HPDE6-E6E7 (cell line): ENCODE results near the gene C1QL4.

Experiments used
- DNase-seq: peaks from one replicate; pipeline ENCODE4 v3.0.0; 2011; ENCODE audit warnings: missing footprints; ENCODE audit errors: extremely low spot score

Gene C1QL4

DNA sequence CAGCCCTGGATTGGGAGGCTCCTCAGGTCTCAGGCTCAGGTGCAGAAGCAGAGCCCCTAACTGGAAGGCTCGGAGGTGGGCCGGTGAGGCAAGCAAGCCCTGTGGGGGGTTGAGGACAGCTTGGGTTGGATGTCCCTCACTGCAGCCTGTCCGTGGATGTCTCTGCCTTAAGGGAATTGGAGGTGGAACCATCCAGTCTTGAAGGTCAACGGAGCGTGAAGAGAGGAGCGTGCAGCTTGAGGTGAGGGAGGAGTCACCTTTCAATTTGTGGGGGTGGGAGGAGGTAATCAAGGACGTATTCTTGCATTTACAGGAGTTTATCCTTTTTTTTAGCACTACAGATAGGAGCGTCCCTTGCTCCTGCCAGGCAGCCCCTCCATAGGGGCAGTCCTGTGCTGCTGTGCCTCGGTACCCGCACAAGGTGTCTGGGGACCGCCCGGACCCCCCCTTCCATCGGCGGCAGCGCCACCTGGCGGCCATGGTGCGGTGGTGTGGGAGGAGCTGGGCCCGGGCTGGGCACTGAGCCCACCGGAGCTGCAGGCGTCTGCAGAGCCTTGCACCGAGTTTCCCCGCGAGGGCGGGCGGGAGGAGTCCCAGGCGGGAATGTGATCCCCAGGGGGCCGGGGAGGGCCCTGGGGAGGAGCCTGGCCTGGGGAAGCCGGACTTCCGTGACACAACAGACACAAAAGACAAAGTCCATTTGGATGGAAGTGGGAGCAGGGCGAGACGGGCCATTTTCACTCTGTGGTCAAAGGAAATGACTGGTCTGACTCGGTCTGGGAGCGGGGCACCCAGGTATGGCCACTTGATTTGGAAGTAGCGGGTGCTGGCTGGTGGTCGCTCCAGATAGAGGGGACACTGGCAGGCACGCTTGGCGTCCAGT, 10.6 kb upstream of the C1QL4 start:
- DNase-seq, result peak; percentile 72

- DNase-seq, result no peak
Measured at GRCh38 chr12:49346659-49347310, 9.8 kb upstream of the C1QL4 start, which contains the start of gene DNAJC22. Gene DNAJC22 (plus strand): TSS chr12:49346888. CDS start chr12:49348873, 1,985 bp downstream.

DNA sequence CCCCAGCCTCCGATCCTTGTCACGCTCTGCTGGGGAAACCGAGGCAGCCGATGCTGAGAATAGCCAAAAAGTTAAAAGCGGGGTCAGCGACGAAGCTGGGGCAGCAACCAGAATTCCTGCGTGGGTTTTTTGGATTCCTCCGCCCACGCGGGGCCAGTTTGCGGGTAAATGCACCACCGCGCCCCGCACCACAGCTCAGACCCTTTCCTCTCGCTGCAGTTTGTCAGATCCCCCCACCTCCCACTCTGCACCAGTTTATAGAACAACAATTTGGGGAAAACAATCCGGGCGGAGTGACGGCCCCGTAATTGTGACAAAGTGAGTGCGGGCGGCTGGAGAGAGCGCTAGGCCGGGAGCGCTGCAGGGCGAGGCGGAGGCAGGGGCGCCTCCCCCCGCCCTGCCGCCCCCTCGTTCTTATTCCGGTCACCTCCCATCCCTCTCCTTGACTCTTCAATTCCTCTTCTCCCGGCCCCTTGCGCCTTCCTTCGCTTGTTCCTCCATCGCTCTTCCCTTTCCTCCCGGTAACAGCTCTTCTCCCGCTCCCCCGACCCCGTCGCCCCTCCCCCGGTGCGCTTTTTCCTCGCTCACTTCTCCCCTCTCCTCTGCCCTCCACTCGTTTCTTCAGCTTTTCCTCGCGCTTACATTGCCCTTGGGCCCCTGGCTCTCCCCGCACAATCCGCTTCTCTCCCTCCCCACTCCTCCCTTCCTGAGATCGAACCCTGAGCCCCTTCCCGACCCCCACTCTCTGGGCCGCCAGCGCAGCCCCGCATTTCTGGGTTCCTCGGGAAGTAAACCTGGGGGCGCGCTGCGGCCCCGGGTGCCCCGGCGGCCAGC, 9.1 kb upstream of the C1QL4 start:
- DNase-seq, result no peak

GRCh38 chr12:49345051-49345824, 8.2 kb upstream of the C1QL4 start:
- no peak for DNase-seq

- DNase-seq, result no peak
Measured at GRCh38 chr12:49344486-49345050, 7.6 kb upstream of the C1QL4 start.

DNA sequence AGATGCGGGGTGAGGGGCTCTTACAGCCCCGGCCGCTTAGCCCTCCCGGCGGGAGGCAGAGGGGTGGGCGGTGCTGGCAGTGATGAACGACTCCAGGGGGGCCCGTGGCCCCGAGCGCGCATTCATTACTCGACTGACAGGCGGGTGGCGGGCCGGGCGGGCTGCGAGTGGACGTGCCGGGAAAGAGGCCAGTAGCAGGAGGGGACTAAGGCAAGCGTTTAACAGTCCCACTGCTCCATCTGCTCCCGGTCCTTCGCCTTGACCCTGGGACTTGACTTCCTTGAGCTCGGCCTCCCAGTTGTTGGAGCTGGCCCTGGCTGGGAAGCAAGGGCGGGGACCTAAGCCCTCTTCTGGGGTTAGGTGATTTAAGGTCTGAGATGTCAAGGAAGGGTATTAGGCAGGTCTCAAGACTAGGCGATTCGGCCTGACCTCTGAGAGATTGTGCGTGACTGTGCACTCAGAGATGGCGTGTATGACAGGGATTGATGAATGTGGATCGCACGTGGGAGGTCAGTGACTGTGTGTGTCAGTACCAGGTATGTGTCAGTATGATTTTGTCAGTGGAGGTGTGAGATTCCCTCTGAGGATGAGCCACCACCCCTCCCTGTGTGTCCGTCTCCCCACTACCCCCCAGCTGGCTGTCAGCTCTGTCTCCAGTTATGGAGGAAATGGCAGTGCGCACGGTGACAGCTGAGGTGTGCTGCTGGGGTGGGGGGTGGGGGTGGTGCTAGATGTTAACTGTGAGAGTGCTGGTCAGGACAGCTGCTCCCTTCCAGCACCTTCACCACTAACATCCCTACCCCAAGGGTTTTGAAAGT, 6.1 kb upstream of the C1QL4 start:
- no peak for DNase-seq

GRCh38 chr12:49342066-49342913, 5.3 kb upstream of the C1QL4 start:
- no peak for DNase-seq

DNA sequence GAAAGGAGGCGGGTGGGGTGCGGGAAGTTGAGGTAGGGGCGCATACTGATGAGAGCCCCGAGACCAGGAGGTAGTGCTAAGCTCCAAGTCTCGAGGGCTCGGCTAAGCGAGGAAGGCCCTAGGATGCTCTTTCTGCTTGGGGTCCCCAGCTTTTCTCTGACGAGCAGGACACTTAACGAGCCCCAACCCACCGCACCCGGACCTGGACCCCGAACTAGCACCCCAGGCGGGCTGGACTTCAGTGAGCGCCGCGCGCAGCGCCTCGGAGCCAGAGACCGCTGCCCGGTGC, 4.7 kb upstream of the C1QL4 start:
- no peak for DNase-seq

- no peak for DNase-seq
Measured at GRCh38 chr12:49340971-49341776, 4.2 kb upstream of the C1QL4 start.

DNA sequence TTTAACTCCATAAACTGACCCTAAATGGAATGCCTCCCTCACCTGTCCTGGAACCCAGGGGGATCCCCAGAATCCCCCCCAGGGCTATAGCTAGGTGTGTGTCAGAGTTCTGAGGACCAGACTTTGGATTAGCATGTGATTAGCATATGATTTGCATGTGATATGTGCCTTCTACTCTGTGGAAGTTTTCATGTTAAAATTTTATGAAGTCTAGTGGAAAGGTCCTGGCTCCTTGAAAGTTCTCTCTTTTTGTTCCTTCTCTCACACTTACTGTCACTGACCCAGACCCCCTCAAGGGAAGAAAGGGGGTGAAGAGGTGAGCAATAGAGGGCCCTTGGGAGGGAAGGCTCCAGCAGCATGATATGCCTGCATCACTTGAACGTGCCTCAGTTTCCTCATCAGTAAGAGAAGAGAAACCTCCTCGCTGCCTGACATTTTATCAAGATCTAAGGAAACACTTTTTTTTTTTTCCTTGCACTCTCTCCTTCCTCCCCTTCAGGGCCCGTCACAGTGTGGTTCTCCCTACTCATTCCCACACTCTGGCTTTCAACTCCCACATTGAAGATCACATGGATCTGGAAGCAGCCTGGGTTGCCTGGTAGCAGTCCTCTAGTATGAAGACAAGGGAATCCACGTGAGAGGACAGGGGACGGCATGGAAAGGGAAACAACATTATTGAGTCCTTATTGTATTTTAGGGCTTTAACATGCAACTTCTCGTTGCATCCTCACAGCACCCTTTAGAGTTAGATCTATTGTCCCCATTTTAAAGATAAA, 3.3 kb upstream of the C1QL4 start:
- DNase-seq, result no peak

DNA sequence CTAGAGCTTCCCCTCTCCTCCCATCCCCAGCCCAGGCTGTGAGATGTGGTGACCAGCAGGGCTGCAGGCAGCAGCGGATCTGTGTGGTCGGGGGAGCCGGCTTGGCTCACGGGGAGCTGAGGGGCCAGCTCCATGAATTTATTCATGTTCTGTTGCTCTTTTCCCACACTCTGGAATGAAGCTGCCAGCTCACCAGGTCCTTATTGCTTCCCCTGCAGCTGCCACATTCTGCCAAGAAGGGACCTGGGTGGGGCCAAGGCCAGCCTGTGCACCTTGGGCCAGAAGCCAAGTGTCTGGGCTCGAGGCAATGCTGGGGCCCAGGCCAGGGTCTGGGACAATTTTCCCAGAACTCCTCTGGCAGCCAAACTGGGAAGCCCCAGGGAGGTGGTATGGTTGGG, 2.5 kb upstream of the C1QL4 start:
- DNase-seq, result no peak

- no peak for DNase-seq
Measured at GRCh38 chr12:49338830-49339463, 2.0 kb upstream of the C1QL4 start.

DNA sequence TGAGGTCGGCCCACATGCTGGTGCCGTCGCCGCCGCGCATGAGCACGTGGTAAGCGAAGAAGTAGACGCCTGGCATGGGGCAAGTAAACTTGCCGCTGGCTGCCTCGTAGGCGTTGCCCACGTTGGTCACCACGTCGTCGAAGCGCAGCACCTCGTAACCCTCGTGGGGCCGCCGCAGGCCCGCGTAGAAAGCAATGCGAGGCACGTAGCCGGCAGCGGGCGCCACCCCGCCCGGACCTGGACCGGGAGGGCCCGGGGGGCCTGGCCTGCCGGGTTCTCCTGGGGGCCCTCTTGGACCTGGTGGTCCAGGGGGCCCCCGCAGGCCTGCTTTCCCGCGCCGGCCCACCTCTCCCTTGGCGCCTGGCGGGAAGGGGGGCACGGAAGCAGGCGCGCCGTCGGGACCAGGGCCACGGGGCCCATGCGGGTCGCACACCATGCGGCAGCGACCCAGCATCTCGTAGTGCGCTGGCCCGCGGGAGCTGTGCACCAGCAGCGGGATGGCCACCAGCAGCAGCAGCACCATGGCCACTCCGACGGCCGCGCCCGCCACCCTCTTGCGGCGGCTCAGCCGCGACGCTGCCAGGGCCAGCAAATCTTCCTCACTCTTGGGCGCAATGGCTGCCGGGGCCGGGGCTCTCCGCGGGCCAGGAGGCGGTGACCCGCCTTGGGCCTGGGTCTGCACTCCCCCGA, 888 bp downstream of the C1QL4 start:
- DNase-seq, result no peak

DNA sequence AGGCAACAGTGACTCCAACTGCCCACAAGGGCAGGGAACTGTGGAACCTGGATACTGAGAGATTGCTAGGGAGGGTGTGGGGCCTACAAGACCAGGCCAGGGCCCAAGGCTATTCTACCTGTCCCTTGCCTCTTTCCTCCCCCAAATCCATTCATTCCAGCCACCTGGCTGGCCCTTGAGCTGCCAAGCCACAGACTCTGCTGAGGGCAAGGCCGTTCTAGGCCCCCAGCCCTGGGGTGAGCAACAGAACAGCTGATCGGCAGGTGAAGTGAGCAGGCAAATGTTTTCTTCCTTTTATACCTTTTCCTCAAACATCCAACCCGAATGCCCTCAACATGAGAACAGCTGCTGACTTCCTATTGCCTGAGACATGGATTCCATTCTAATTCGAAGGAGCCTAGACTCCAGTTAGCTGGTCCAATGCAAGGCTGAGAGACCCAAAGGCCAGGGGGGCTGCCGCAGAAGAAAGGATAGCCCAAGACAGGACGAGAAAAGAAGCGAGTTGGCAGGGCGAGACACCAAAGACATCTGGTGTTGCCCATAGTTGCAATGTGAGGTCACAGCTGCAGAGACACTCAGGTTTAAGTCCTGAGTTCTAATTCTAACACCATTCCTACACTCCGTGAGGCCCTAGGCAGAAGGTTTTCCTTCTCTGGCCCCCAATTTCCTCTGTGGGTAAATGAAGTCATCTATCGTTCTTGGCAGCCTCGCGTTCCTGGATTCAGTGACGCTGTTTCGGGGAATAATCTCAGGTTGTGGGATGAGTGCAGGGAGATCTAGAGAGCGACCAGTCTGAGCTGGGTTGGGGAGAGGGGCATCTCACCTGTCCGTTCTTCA, 1.7 kb downstream of the C1QL4 start:
- DNase-seq, result no peak

GRCh38 chr12:49334681-49335080, 2.3 kb downstream of the C1QL4 start:
- no peak for DNase-seq

DNA sequence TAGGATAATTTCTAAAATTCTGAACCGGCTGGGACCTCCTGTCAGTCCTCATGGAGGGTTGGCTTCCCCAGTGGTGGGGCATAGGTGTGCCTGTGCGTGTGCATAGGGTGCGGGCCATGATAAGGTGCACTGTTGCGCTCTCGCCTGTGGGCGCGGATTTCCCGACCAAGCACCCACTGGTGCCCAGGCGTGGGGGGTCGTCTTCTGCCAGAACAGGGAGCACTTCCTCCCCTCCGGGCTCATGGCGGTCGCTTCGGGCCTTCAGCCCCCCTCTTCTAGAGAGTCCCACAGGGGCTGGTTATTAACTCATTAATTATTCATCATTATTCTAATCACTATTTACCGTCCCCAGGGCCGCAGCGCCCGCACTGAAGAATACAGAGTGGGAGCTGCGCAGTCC, 2.8 kb downstream of the C1QL4 start:
- DNase-seq, result no peak
